Esophagus muscularis mucosa (tissue), 4 donors: ENCODE measurements around the gene AQP1. TPM values are rescaled to one million over a fixed set of nuclear protein-coding genes. Genes with fewer than 3 reads are reported as not detected.

Experiments used
- DNase-seq: peaks from one replicate; pipeline ENCODE4 v3.0.0-alpha.2; 2017; ENCODE audit errors: extremely low spot score
- H3K27ac ChIP-seq, 4 donors: fragments of 200-600 bp; sonication (generic); replicated peaks in 1 of 4; 1 replicate in 3 of 4; 2 replicates in 1 of 4; pipeline ENCODE4 v1.5.1; 2016 to 2019; ENCODE audit warnings: mild to moderate bottlenecking in 1 of 4
- H3K27me3 ChIP-seq, 4 donors: fragments of 200-600 bp; sonication (generic); one replicate each; pipeline versions ENCODE4 v1.5.1 to v1.6.0; 2016 to 2019
- H3K36me3 ChIP-seq, 4 donors: fragments of 200-600 bp; sonication (generic); one replicate each; pipeline ENCODE4 v1.5.1; 2016 to 2019
- H3K4me1 ChIP-seq, 4 donors: fragments of 200-600 bp; sonication (generic); one replicate each; pipeline ENCODE4 v1.5.1; 2016 to 2019
- H3K4me3 ChIP-seq, 4 donors: fragments of 200-600 bp; sonication (generic); 1 replicate in 2 of 4; 2 replicates in 2 of 4; pipeline ENCODE4 v1.5.1; 2016 to 2019; ENCODE audit warnings: mild to moderate bottlenecking in 4 of 4, moderate library complexity in 1 of 4
- H3K9me3 ChIP-seq, 4 donors: fragments of 200-600 bp; sonication (generic); 1 replicate in 3 of 4; 2 replicates in 1 of 4; pipeline ENCODE4 v1.5.1; 2016 to 2019
- EP300 ChIP-seq: sonication (generic); formaldehyde crosslinking; IDR thresholded peaks from one replicate; pipeline ENCODE4 v1.6.1; 2017; ENCODE audit warnings: antibody characterized with exemption
- POLR2A ChIP-seq: fragments of 450-650 bp; IDR thresholded peaks from one replicate; pipeline ENCODE4 v1.6.1; 2017; ENCODE audit warnings: antibody characterized with exemption, moderate library complexity, mild to moderate bottlenecking, low read depth
- POLR2AphosphoS5 ChIP-seq, 2 donors: sonication (generic); formaldehyde crosslinking; IDR thresholded peaks; one replicate each; pipeline ENCODE4 v1.6.1; 2017; ENCODE audit warnings: antibody characterized with exemption in 2 of 2
- WGBS: methylation state at CpG from one replicate; pipeline ENCODE4 v1.1.5; 2018; 5-methylcytosine and 5-hydroxymethylcytosine counted together
- intact Hi-C: fragments of 100-400 bp; cut with DNase I; formaldehyde crosslinking; loops from one replicate; pipeline ENCODE4 v1.15.1; 2023
- total RNA-seq, 4 donors: library from RNA; depleted of rRNA; stranded (reverse); fragments of >200 nt; gene quantifications; one replicate each; pipeline versions ENCODE4 v1.1.0 to v1.2.1, GENCODE V29; 2016
- TF ChIP-seq, protein P1 (sequence below), 3 experiments: fragments of 200-600 bp in 2 of 3; fragments of 450-650 bp in 1 of 3; sonication (generic) in 2 of 3; IDR thresholded peaks; one replicate each; pipeline ENCODE4 v1.5.1; 2017 to 2019; ENCODE audit warnings: antibody characterized with exemption in 3 of 3, mild to moderate bottlenecking in 2 of 3, moderate library complexity in 1 of 3

Gene AQP1
- total RNA-seq, 4 donors from 2014 or later, result 362 to 578 (median 513) TPM

DNA sequence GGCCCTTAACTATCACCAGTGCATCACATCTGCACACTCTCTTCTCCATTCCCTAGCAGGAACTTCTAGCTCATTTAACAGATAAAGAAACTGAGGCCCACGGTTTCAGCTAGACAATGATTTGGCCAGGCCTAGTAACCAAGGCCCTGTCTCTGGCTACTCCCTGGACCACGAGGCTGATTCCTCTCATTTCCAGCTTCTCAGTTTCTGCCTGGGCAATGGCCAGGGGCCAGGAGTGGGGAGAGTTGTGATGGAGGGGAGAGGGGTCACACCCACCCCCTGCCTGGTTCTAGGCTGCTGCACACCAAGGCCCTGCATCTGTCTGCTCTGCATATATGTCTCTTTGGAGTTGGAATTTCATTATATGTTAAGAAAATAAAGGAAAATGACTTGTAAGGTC lies 13.5 kb downstream of the AQP1 start:
- Histone ChIP-seq H3K4me1 (peaks cover 22 to 30% (median 26%) of the 10 kb centered on the region in 4 donors), H3K9me3 (peaks cover 0 to 9% (median 4%) of the 10 kb centered on the region in 4 donors), H3K27me3 (no peaks in the 10 kb centered on the region), H3K27ac (no peak overlapping the region), H3K4me3 (no peak overlapping the region), H3K36me3 (peaks cover 37 to 63% (median 53%) of the 10 kb centered on the region in 4 donors)
- DNase-seq, result no peak
- intact Hi-C loops, result loop anchor here (5.0 kb wide), 1 partner anchor 118 kb away; no protein-coding TSS in a partner anchor
- 73% methylated on average over 2 of the region's 2 CpGs for WGBS
- TF ChIP-seq POLR2A (no peak), EP300 (no peak), POLR2AphosphoS5 (IDR thresholded peaks at IDR 0.05) (no peak)
- TF ChIP-seq, protein P1, sequence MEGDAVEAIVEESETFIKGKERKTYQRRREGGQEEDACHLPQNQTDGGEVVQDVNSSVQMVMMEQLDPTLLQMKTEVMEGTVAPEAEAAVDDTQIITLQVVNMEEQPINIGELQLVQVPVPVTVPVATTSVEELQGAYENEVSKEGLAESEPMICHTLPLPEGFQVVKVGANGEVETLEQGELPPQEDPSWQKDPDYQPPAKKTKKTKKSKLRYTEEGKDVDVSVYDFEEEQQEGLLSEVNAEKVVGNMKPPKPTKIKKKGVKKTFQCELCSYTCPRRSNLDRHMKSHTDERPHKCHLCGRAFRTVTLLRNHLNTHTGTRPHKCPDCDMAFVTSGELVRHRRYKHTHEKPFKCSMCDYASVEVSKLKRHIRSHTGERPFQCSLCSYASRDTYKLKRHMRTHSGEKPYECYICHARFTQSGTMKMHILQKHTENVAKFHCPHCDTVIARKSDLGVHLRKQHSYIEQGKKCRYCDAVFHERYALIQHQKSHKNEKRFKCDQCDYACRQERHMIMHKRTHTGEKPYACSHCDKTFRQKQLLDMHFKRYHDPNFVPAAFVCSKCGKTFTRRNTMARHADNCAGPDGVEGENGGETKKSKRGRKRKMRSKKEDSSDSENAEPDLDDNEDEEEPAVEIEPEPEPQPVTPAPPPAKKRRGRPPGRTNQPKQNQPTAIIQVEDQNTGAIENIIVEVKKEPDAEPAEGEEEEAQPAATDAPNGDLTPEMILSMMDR (IDR thresholded peaks at IDR 0.05), result no peak

GRCh38 chr7:30925913-30926312 lies 14.3 kb downstream of the AQP1 start:
- WGBS, result 90% methylated on average over 5 of the region's 5 CpGs
- no peak for DNase-seq

DNA sequence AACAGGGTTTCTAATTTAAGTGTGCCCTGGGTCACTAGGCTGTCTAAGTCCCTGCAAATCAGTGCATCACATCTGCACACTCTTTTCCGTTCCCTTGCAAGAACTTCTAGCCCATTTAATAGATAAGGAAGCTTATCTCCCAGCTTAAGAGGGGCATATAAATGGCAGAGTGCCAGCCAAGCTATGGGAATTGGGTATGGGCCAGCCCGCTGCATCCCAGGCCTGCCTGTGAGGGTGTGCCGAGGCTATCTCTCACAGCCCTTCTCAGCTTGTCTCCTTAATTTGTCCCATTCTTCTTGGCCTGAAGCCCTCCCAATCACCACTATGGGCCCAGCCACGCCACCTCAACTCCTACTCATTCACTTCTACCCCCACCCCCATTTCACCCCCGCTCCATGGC lies 14.7 kb downstream of the AQP1 start:
- no peak for DNase-seq
- Histone ChIP-seq H3K27me3 (no peaks in the 10 kb centered on the region), H3K36me3 (peaks cover 37 to 63% (median 53%) of the 10 kb centered on the region in 4 donors), H3K4me1 (peaks cover 10 to 25% (median 21%) of the 10 kb centered on the region in 4 donors), H3K27ac (no peak overlapping the region), H3K4me3 (no peak overlapping the region), H3K9me3 (peaks cover 0 to 9% (median 4%) of the 10 kb centered on the region in 4 donors)
- TF ChIP-seq POLR2AphosphoS5 (IDR thresholded peaks at IDR 0.05) (no peak), POLR2A (no peak), EP300 (no peak)
- TF ChIP-seq, protein P1 (IDR thresholded peaks at IDR 0.05), result no peak
- intact Hi-C loops, result loop anchor here (5.0 kb wide), 1 partner anchor 119 kb away; no protein-coding TSS in a partner anchor
- WGBS, result 96% methylated on average over 5 of the region's 5 CpGs

More at GRCh38 chr7:30925913-30926312, 14.3 kb downstream of the AQP1 start:
- Histone ChIP-seq H3K27me3 (no peaks in the 10 kb centered on the region), H3K4me3 (no peak overlapping the region), H3K9me3 (peaks cover 0 to 9% (median 4%) of the 10 kb centered on the region in 4 donors), H3K27ac (no peak overlapping the region), H3K4me1 (peaks cover 14 to 25% (median 23%) of the 10 kb centered on the region in 4 donors), H3K36me3 (peaks cover 37 to 63% (median 53%) of the 10 kb centered on the region in 4 donors)
- intact Hi-C loops, result loop anchor here (5.0 kb wide), 1 partner anchor 119 kb away; no protein-coding TSS in a partner anchor
- TF ChIP-seq EP300 (no peak), POLR2AphosphoS5 (IDR thresholded peaks at IDR 0.05) (peak in 1 of 2 donors; percentile 40), POLR2A (no peak)
- TF ChIP-seq, protein P1 (IDR thresholded peaks at IDR 0.05), result no peak

DNA sequence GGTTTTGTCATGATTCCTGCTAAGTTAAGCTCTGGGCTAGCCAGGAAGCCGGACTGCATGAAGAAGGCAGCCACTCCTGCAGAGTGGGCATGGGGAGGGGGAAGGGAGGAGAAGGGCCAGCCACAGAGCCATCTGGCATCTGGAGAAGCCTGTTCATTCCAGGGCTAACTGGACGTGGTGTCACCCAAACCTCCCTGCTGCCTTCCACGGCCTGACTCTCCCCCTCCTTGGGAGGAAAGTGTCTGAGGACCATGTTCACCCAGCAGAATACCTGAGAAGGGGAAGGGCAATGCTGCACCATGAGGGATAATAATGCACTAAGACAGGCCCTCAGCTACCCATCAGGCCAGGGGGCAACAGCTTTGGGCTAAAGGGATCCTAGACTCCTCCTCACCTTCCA lies 15.4 kb downstream of the AQP1 start:
- H3K27ac ChIP-seq, result no peak overlapping the region
- H3K4me1 ChIP-seq, result peaks cover 6 to 25% (median 18%) of the 10 kb centered on the region in 4 donors
- 87% methylated on average over 3 of the region's 3 CpGs for whole genome bisulfite sequencing
- no peak for TF ChIP-seq EP300
- no peak for TF ChIP-seq POLR2A
- TF ChIP-seq, protein P1 (IDR thresholded peaks at IDR 0.05), result no peak
- no peak for TF ChIP-seq POLR2AphosphoS5 (IDR thresholded peaks at IDR 0.05)
- peaks cover 37 to 58% (median 49%) of the 10 kb centered on the region in 4 donors for H3K36me3 ChIP-seq
- peaks cover 0 to 9% (median 4%) of the 10 kb centered on the region in 4 donors for H3K9me3 ChIP-seq
- intact Hi-C loops, result loop anchor here (5.0 kb wide), 1 partner anchor 120 kb away; no protein-coding TSS in a partner anchor
- no peak overlapping the region for H3K4me3 ChIP-seq
- no peaks in the 10 kb centered on the region for H3K27me3 ChIP-seq
- no peak for DNase-seq
